Measurements from ENCODE around the gene WDR27.

GRCh38 chr6:169503422-169504152, 198.2 kb downstream of the WDR27 start:
- TF ChIP-seq GATA2 (IDR thresholded peaks at IDR 0.05; ENCODE audit: low read depth, low read length) (no peak), GATA3 (IDR thresholded peaks at IDR 0.05; ENCODE audit: low read depth, low read length) (no peak)
